AG04450 (cell line): Measurements from ENCODE around the gene SLC48A1. TPM values are rescaled to one million over a fixed set of nuclear protein-coding genes. Genes with fewer than 3 reads are reported as not detected.

Source experiments
- CTCF ChIA-PET: fragments of 300-600, 350-600 bp; formaldehyde crosslinking; extraction: SDS; loops from one replicate; lab custom pipeline; 2022; ENCODE audit warnings: antibody characterized with exemption, inconsistent platforms; lab: Charles Lee
- POLR2A ChIA-PET: fragments of 350-600 bp; formaldehyde crosslinking; extraction: SDS; loops from one replicate; lab custom pipeline; 2021; ENCODE audit warnings: antibody characterized with exemption, inconsistent platforms; lab: Yijun Ruan, JAX
- DNase-seq: peaks from one replicate; pipeline ENCODE4 v3.0.0-alpha.2; 2011; ENCODE audit warnings: low read depth, low spot score
- H3K27ac ChIP-seq: one replicate; pipeline ENCODE4 v1.5.1; 2012; ENCODE audit warnings: low read depth, low read length, control low read depth
- H3K27me3 ChIP-seq: one replicate; pipeline ENCODE4 v1.6.0; 2012; ENCODE audit warnings: low read length; ENCODE audit not compliant: control insufficient read depth, insufficient read depth
- H3K4me3 ChIP-seq: 2 replicates; pipeline ENCODE4 v1.5.1; 2011; ENCODE audit warnings: mild to moderate bottlenecking, low read depth, low read length, control low read depth
- H3K9me3 ChIP-seq: 2 replicates; pipeline ENCODE4 v1.5.1; 2012; ENCODE audit warnings: low read length; ENCODE audit not compliant: control insufficient read depth, insufficient read depth
- CTCF ChIP-seq: IDR thresholded peaks from 2 replicates; pipeline ENCODE4 v1.5.1; 2011; ENCODE audit warnings: low read depth, low read length, control low read depth, inconsistent platforms
- polyA minus RNA-seq: library from RNA; depleted of rRNA, polyadenylated mRNA; stranded (reverse); fragments of >200 nt; gene quantifications from 2 replicates; pipeline ENCODE4 v1.2.3, GENCODE V29; 2011; rRNA and poly(A)+ RNA removed
- polyA plus RNA-seq: library from polyadenylated mRNA; depleted of rRNA; stranded (reverse); fragments of >200 nt; gene quantifications from 2 replicates; pipeline ENCODE4 v1.2.3, GENCODE V29; 2011; rRNA removed

Gene SLC48A1
- polyA plus RNA-seq (7.8 and 9.0 TPM in 2 replicates), polyA minus RNA-seq (9.3 and 12.2 TPM in 2 replicates)

DNA sequence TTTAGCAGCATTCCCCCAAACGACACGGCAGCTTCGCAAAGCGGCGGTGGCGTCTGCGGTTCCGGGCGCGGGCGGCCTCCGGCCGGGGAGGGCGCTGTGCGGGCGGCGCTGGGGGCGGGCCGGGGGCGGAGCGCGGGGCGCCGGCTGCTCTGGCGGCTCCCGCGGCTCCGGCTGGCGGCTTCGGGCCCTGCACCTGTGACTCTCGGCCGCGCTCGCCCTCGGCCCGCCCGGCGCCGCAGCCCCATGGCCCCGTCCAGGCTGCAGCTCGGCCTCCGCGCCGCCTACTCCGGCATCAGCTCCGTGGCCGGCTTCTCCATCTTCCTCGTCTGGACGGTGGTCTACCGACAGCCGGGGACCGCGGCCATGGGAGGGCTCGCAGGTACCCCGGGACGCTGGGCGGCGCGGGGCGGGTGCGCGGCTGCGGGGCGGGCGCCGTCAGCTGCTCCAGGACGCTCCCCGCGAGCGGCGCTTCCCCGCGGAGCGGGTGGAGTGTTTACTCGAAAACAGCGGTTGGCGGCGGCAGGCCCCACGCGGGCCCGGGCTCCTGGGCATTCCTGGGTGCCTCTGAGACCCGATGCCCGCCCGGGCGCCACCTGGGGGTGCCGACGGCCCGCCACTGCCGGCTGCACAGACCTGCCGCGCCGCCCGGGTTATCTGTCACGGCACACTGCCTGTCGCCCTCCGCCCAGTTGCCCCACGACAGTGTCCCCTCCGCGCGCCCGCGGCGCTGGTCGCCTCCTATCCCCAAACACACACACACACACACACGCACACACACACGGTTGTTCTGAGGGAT, at the start of gene SLC48A1:
TSS of gene SLC48A1 (plus strand) at position 177 of the 796 bp plus-strand sequence. CDS start at position 244, 67 bp downstream.
- Histone ChIP-seq H3K27ac (no peak within 1 kb of the TSS), H3K4me3 (peak within 1 kb of the TSS; percentile 66), H3K9me3 (no peaks in the 10 kb centered on the region), H3K27me3 (no peaks in the 10 kb centered on the region)
- ChIA-PET POLR2A (no interaction called here), CTCF (interaction anchor here (0.8 to 12.2 kb wide), 7 partner anchors 13 to 190 kb away, joined by 3 to 152 read pairs (median 3); partner anchors contain the start of gene TMEM106C)
- TF ChIP-seq CTCF = peak; percentile 37
- no peak for DNase-seq

DNA sequence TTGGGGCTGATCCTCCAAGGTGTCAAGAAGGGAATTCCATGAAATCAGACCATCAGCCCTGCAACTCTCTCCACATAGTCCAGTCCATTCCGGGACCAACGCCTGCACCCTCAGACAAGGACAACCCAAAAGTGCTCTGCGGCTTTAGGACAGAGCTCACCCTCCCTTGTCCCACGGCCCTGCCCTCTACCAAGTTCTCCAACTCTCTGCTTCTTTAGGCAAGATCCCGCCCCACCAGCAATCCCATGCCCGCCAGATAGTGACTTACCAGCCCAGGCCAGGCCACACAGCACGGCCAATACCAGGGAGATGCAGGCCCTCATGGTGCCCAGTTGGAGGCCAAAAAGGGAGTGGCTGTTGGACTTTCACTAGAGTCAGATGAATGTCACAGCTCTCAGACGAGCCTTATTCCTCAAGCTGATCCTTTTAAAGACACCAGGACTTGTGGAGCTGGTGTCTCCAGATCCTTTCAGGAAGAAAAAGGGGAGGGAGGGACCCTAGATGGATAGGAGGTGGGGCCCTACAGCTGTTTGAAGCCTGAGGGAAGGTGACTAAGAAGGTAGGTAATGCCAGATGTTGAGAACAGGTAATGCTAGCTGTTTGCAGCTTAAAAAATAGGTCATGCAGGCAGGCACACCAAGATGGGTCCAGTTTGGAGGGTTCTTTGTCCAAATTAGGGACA, 47.8 kb upstream of the SLC48A1 start, which contains the start of gene ENDOU:
TSS of gene ENDOU (minus strand) at position 400 of the 682 bp plus-strand sequence. CDS start at position 323, 77 bp downstream.
- peak within 1 kb of the TSS; percentile 70 for H3K27ac ChIP-seq
- DNase-seq = no peak
- no peak for TF ChIP-seq CTCF
- CTCF ChIA-PET = interaction anchor here (0.9 to 4.4 kb wide), 7 partner anchors 9 to 114 kb away, joined by 4 to 28 read pairs (median 5); no protein-coding TSS in a partner anchor
- peaks cover 3% of the 10 kb centered on the region; the same call in 1 of the 2 replicates for H3K9me3 ChIP-seq
- no peaks in the 10 kb centered on the region for H3K27me3 ChIP-seq
- no peak within 1 kb of the TSS for H3K4me3 ChIP-seq
- POLR2A ChIA-PET = no interaction called here

DNA sequence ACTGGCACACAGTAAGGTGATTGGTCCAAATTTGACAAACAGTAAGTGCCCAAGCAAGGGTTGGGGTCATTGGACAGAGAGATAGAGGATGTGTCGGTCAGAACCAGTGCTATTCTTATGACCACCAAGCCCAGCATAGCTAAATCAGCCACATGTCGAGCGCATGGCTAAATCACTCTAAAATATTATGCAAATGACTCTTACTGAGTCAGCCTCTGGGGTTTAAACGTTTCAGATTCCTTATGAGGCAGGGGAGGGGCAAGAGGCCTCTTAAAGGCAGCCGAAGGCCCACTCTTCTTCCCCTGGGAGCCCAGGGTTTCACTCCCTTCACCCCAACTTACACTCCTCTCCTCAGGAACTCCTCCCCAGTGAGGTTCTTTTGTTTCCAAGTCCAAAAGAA, 47.1 kb upstream of the SLC48A1 start:
- ChIA-PET CTCF (interaction anchor here (0.9 to 4.4 kb wide), 6 partner anchors 10 to 113 kb away, joined by 4 to 28 read pairs (median 7); no protein-coding TSS in a partner anchor), POLR2A (no interaction called here)
- Histone ChIP-seq H3K4me3 (no peak overlapping the region), H3K27me3 (no peaks in the 10 kb centered on the region), H3K9me3 (peaks cover 3% of the 10 kb centered on the region; the same call in 1 of the 2 replicates), H3K27ac (peak overlapping the region; percentile 70)
- DNase-seq = no peak
- TF ChIP-seq CTCF = no peak

GRCh38 chr12:47729233-47729632, 43.8 kb upstream of the SLC48A1 start:
- TF ChIP-seq CTCF = no peak
- Histone ChIP-seq H3K9me3 (peaks cover 3% of the 10 kb centered on the region; the same call in 1 of the 2 replicates), H3K27me3 (no peaks in the 10 kb centered on the region), H3K27ac (no peak overlapping the region), H3K4me3 (no peak overlapping the region)
- no peak for DNase-seq
- POLR2A ChIA-PET = no interaction called here
- CTCF ChIA-PET = interaction anchor here (0.6 to 5.9 kb wide), 4 partner anchors 11 to 1604 kb away, joined by 3 to 52 read pairs (median 6); no protein-coding TSS in a partner anchor
